SK-N-SH (cell line): ENCODE results near the gene ADIPOR2. TPM values are rescaled to one million over a fixed set of nuclear protein-coding genes. Genes with fewer than 3 reads are reported as not detected.

Source experiments
- CTCF ChIA-PET: fragments of 300-600, 350-600 bp; formaldehyde crosslinking; extraction: SDS; loops from one replicate; lab custom pipeline; 2021; lab: Yijun Ruan, JAX
- POLR2A ChIA-PET: fragments of 350-600 bp; sonication (Branson Sonifier 250); formaldehyde crosslinking; extraction: SDS; loops from one replicate; lab custom pipeline; 2020; ENCODE audit warnings: antibody characterized with exemption, inconsistent platforms; lab: Yijun Ruan, JAX
- DNase-seq: peaks from one replicate; pipeline ENCODE4 v3.0.0; 2012
- H2AFZ ChIP-seq: fragments of 200-600 bp; sonication (generic); 2 replicates; pipeline ENCODE4 v1.8.1; 2016; ENCODE audit warnings: antibody characterized with exemption, mild to moderate bottlenecking, low read depth
- H3F3A ChIP-seq: fragments of 200-600 bp; sonication (generic); replicated peaks from 2 replicates; pipeline ENCODE3; 2016; ENCODE audit warnings: antibody characterized with exemption, mild to moderate bottlenecking; ENCODE audit not compliant: insufficient read depth
- H3K27ac ChIP-seq, 2 experiments: fragments of 200-500 bp in 1 of 2; fragments of 200-600 bp in 1 of 2; sonication (Bioruptor generic) in 1 of 2; sonication (generic), shearing (Covaris generic) in 1 of 2; 2 replicates each; pipeline versions ENCODE4 v1.5.1 to v1.6.1; 2014 to 2016; ENCODE audit warnings: low read depth in 2 of 2, inconsistent platforms in 1 of 2, low read length in 1 of 2, mild to moderate bottlenecking in 1 of 2, mixed read lengths in 1 of 2
- H3K27me3 ChIP-seq: fragments of 200-600 bp; sonication (generic), shearing (Covaris generic); 2 replicates; pipeline ENCODE4 v1.6.1; 2016; ENCODE audit warnings: mixed run types; ENCODE audit not compliant: insufficient read depth
- H3K36me3 ChIP-seq, 2 experiments: fragments of 200-500 bp in 1 of 2; fragments of 200-600 bp in 1 of 2; sonication (Bioruptor generic) in 1 of 2; sonication (generic) in 1 of 2; replicated peaks in 1 of 2; 2 replicates each; pipeline versions ENCODE3 to v1.5.1; 2014 to 2016; ENCODE audit warnings: low read length in 1 of 2, mild to moderate bottlenecking in 1 of 2; ENCODE audit not compliant: insufficient read depth in 2 of 2, control insufficient read depth in 1 of 2
- H3K4me1 ChIP-seq, 2 experiments: fragments of 200-500 bp in 1 of 2; fragments of 200-600 bp in 1 of 2; sonication (Bioruptor generic) in 1 of 2; sonication (generic), shearing (Covaris generic) in 1 of 2; 2 replicates each; pipeline versions ENCODE4 v1.5.1 to v1.6.1; 2014 to 2016; ENCODE audit warnings: low read depth in 1 of 2, low read length in 1 of 2, mixed run types in 1 of 2; ENCODE audit not compliant: insufficient read depth in 2 of 2, control insufficient read depth in 1 of 2
- H3K4me2 ChIP-seq: fragments of 200-600 bp; sonication (generic), shearing (Covaris generic); 2 replicates; pipeline ENCODE4 v1.6.1; 2017; ENCODE audit warnings: mixed run types
- H3K4me3 ChIP-seq, 2 experiments: fragments of 200-500 bp in 1 of 2; fragments of 200-600 bp in 1 of 2; sonication (Bioruptor generic) in 1 of 2; sonication (generic), shearing (Covaris generic) in 1 of 2; 2 replicates each; pipeline versions ENCODE4 v1.5.1 to v1.8.1; 2014 to 2016; ENCODE audit warnings: low read depth in 2 of 2, inconsistent platforms in 1 of 2, low read length in 1 of 2, mild to moderate bottlenecking in 1 of 2, mixed read lengths in 1 of 2, moderate library complexity in 1 of 2
- H3K79me2 ChIP-seq: fragments of 200-600 bp; sonication (generic); 2 replicates; pipeline ENCODE4 v1.8.1; 2017; ENCODE audit warnings: mild to moderate bottlenecking; ENCODE audit not compliant: insufficient read depth
- H3K9ac ChIP-seq: fragments of 200-600 bp; sonication (generic); 2 replicates; pipeline ENCODE4 v1.6.1; 2017; ENCODE audit warnings: mixed run types
- H3K9me2 ChIP-seq: fragments of 200-600 bp; sonication (generic); 2 replicates; pipeline ENCODE4 v1.6.1; 2017; ENCODE audit warnings: mixed run types
- H3K9me3 ChIP-seq: fragments of 200-600 bp; sonication (generic); 2 replicates; pipeline ENCODE4 v1.6.1; 2017; ENCODE audit warnings: mixed run types, mild to moderate bottlenecking, moderate library complexity
- H4K20me1 ChIP-seq: fragments of 200-600 bp; sonication (generic); 2 replicates; pipeline ENCODE4 v1.6.1; 2017; ENCODE audit warnings: mild to moderate bottlenecking, mixed run types; ENCODE audit not compliant: insufficient read depth
- CHD2 ChIP-seq: fragments of 150-350 bp; IDR thresholded peaks from 2 replicates; pipeline ENCODE4 v1.6.1; 2018; ENCODE audit warnings: low read length; ENCODE audit not compliant: partially characterized antibody
- CTCF ChIP-seq: fragments of 200-600 bp; sonication (generic); IDR thresholded peaks from 2 replicates; pipeline ENCODE4 v1.6.1; 2017; ENCODE audit warnings: antibody characterized with exemption, mild to moderate bottlenecking, moderate library complexity
- ELF1 ChIP-seq: IDR thresholded peaks from 2 replicates; pipeline ENCODE4 v1.4.0; 2012
- FOSL2 ChIP-seq: IDR thresholded peaks from 2 replicates; pipeline ENCODE4 v1.4.0; 2012; ENCODE audit warnings: low read depth, mild to moderate bottlenecking, moderate library complexity, borderline replicate concordance
- FOXJ3 ChIP-seq: sonication (generic); formaldehyde crosslinking; IDR thresholded peaks from 2 replicates; pipeline ENCODE4 v1.5.1; 2020; ENCODE audit warnings: mild to moderate bottlenecking, missing genetic modification reagents
- FOXM1 ChIP-seq: IDR thresholded peaks from 2 replicates; pipeline ENCODE4 v1.4.0; 2012; ENCODE audit warnings: low read depth, mild to moderate bottlenecking
- GABPA ChIP-seq: IDR thresholded peaks from 2 replicates; pipeline ENCODE4 v1.4.0; 2012; ENCODE audit warnings: low read depth, mild to moderate bottlenecking
- GATA2 ChIP-seq: sonication (generic); formaldehyde crosslinking; IDR thresholded peaks from 2 replicates; pipeline ENCODE4 v1.5.0; 2020; ENCODE audit warnings: mild to moderate bottlenecking, missing genetic modification reagents
- IRF3 ChIP-seq: fragments of 150-350 bp; IDR thresholded peaks from 2 replicates; pipeline ENCODE4 v1.6.1; 2016; ENCODE audit warnings: mild to moderate bottlenecking, low read depth, low read length
- JUND ChIP-seq: IDR thresholded peaks from 2 replicates; pipeline ENCODE4 v1.4.0; 2012
- MAX ChIP-seq: IDR thresholded peaks from 2 replicates; pipeline ENCODE4 v1.4.0; 2012; ENCODE audit warnings: low read depth
- MEF2A ChIP-seq: IDR thresholded peaks from 2 replicates; pipeline ENCODE4 v1.4.0; 2012; ENCODE audit warnings: low read depth, borderline replicate concordance
- PBX3 ChIP-seq: IDR thresholded peaks from 2 replicates; pipeline ENCODE4; 2012
- POLR2AphosphoS5 ChIP-seq: IDR thresholded peaks from 2 replicates; pipeline ENCODE4 v1.6.1; 2012; ENCODE audit warnings: low read depth, low read length
- RAD21 ChIP-seq: IDR thresholded peaks from 2 replicates; pipeline ENCODE4 v1.6.1; 2012; ENCODE audit warnings: mild to moderate bottlenecking, low read length
- RCOR1 ChIP-seq: fragments of 150-350 bp; IDR thresholded peaks from 2 replicates; pipeline ENCODE4 v1.6.1; 2017; ENCODE audit warnings: antibody characterized with exemption, low read length
- RFX5 ChIP-seq: IDR thresholded peaks from 2 replicates; pipeline ENCODE4 v1.6.1; 2012; ENCODE audit warnings: mild to moderate bottlenecking, improper control_type of control experiment, low read length
- RXRA ChIP-seq: IDR thresholded peaks from 2 replicates; pipeline ENCODE4 v1.4.0; 2012; ENCODE audit warnings: low read depth, mild to moderate bottlenecking, borderline replicate concordance
- SIN3A ChIP-seq: IDR thresholded peaks from 2 replicates; pipeline ENCODE4 v1.6.1; 2012; ENCODE audit warnings: low read depth, mild to moderate bottlenecking, low read length, moderate library complexity, borderline replicate concordance
- TAF1 ChIP-seq: IDR thresholded peaks from 2 replicates; pipeline ENCODE4 v1.6.1; 2012; ENCODE audit warnings: low read depth, mild to moderate bottlenecking, low read length, moderate library complexity, borderline replicate concordance
- TCF12 ChIP-seq: IDR thresholded peaks from 2 replicates; pipeline ENCODE4 v1.4.0; 2012
- TEAD4 ChIP-seq: IDR thresholded peaks from 2 replicates; pipeline ENCODE4 v1.4.0; 2012; ENCODE audit warnings: mild to moderate bottlenecking, borderline replicate concordance; ENCODE audit not compliant: insufficient read depth
- USF1 ChIP-seq: IDR thresholded peaks from 2 replicates; pipeline ENCODE4 v1.4.0; 2012; ENCODE audit warnings: low read depth, borderline replicate concordance
- YY1 ChIP-seq: IDR thresholded peaks from 2 replicates; pipeline ENCODE4 v1.4.0; 2012; ENCODE audit warnings: low read depth, mild to moderate bottlenecking
- WGBS: methylation state at CpG from one replicate; pipeline ENCODE4 v1.1.6; 2017; ENCODE audit warnings: low lambda C conversion rate; 5-methylcytosine and 5-hydroxymethylcytosine counted together
- polyA plus RNA-seq, 3 experiments: library from polyadenylated mRNA; depleted of rRNA; stranded (reverse); fragments of >200 nt; gene quantifications; 2 replicates each; pipeline ENCODE4 v1.2.3, GENCODE V29; 2012

Gene ADIPOR2
- polyA plus RNA-seq, 1 of the 3 experiments (the other 2 are of a cell fraction): 17.1 TPM

- TF ChIP-seq TEAD4: no peak
- TF ChIP-seq TAF1: no peak
- no peak for TF ChIP-seq GABPA
- no peak for TF ChIP-seq MEF2A
- TF ChIP-seq RCOR1: no peak
Observed at GRCh38 chr12:1716911-1717310, 26.0 kb downstream of the ADIPOR2 start (continued).

GRCh38 chr12:1719139-1719538 lies 28.3 kb downstream of the ADIPOR2 start:
- Histone ChIP-seq H3F3A (peaks cover 6% of the 10 kb centered on the region), H3K4me3 (no peak overlapping the region), H3K4me1 (no peaks in the 10 kb centered on the region; a peak in 2 of 4 replicates), H2AFZ (no peak overlapping the region), H3K36me3 (no peaks in the 10 kb centered on the region), H3K4me2 (no peak overlapping the region), H3K79me2 (peaks cover 76% of the 10 kb centered on the region), H3K27ac (no peak overlapping the region), H3K9me2 (no peaks in the 10 kb centered on the region), H3K9me3 (no peaks in the 10 kb centered on the region; the same call in 1 of the 2 replicates), H4K20me1 (no peaks in the 10 kb centered on the region), H3K9ac (no peak overlapping the region), H3K27me3 (no peaks in the 10 kb centered on the region)
- no peak for DNase-seq
- no peak for TF ChIP-seq RCOR1
- no peak for TF ChIP-seq YY1
- no peak for TF ChIP-seq IRF3
- no peak for TF ChIP-seq RFX5
- TF ChIP-seq JUND: no peak
- no peak for TF ChIP-seq SIN3A
- ChIA-PET CTCF (interaction anchor here (0.6 kb wide), 1 partner anchor 45 kb away, joined by 3 read pairs; no protein-coding TSS in a partner anchor), POLR2A (no interaction called here)

GRCh38 chr12:1720494-1720893 lies 29.6 kb downstream of the ADIPOR2 start:
- Histone ChIP-seq H3F3A (peaks cover 6% of the 10 kb centered on the region), H3K27me3 (no peaks in the 10 kb centered on the region), H3K9ac (no peak overlapping the region), H3K4me1 (no peaks in the 10 kb centered on the region; a peak in 2 of 4 replicates), H3K36me3 (no peaks in the 10 kb centered on the region), H3K27ac (no peak overlapping the region), H3K9me3 (no peaks in the 10 kb centered on the region), H2AFZ (no peak overlapping the region), H4K20me1 (no peaks in the 10 kb centered on the region), H3K4me2 (no peak overlapping the region), H3K79me2 (peaks cover 83% of the 10 kb centered on the region), H3K4me3 (no peak overlapping the region), H3K9me2 (no peaks in the 10 kb centered on the region)
- CTCF ChIA-PET: no interaction called here
- POLR2A ChIA-PET: no interaction called here
- no peak for DNase-seq
- 93% methylated on average over 3 of the region's 3 CpGs for WGBS
- TF ChIP-seq TCF12 (no peak), RFX5 (no peak), GATA2 (CRISPR knock-in tag) (no peak), POLR2AphosphoS5 (no peak), ELF1 (no peak), CHD2 (no peak), PBX3 (no peak), FOSL2 (no peak), USF1 (no peak), FOXJ3 (CRISPR knock-in tag) (no peak), FOXM1 (no peak), RAD21 (no peak), MAX (no peak), RXRA (no peak), CTCF (no peak)
